ENCODE results near the gene LCNL1. TPM values are rescaled to one million over a fixed set of nuclear protein-coding genes. Genes with fewer than 3 reads are reported as not detected.

The LCNL1 gene
- total RNA-seq, 1 experiment from 2014 or later = 0.82 TPM

GRCh38 chr9:136965771-136966484 is 16.9 kb upstream of the LCNL1 start:
- intact Hi-C loops (cut with micrococcal nuclease; ENCODE audit: unreplicated experiment) (no loop called here), in situ Hi-C loops (cut with HindIII; ENCODE audit: low pct_unique_long_range_greater_than_20kb, low sequenced_read_pairs) (no loop called here)
- no TSS peak for BruUV-seq (replicated peaks)
- no peak for ATAC-seq
- TF ChIP-seq POLR2AphosphoS5 (IDR thresholded peaks at IDR 0.05; ENCODE audit: low read depth, low read length) (no peak), SIN3A (IDR thresholded peaks at IDR 0.05; ENCODE audit: borderline replicate concordance, insufficient read depth, low read depth, low read length) (no peak), CTCF (IDR thresholded peaks at IDR 0.05) (no peak), TCF7L2 (IDR thresholded peaks at IDR 0.05; ENCODE audit: low read depth, low read length) (no peak)
- TF ChIP-seq, protein P1, sequence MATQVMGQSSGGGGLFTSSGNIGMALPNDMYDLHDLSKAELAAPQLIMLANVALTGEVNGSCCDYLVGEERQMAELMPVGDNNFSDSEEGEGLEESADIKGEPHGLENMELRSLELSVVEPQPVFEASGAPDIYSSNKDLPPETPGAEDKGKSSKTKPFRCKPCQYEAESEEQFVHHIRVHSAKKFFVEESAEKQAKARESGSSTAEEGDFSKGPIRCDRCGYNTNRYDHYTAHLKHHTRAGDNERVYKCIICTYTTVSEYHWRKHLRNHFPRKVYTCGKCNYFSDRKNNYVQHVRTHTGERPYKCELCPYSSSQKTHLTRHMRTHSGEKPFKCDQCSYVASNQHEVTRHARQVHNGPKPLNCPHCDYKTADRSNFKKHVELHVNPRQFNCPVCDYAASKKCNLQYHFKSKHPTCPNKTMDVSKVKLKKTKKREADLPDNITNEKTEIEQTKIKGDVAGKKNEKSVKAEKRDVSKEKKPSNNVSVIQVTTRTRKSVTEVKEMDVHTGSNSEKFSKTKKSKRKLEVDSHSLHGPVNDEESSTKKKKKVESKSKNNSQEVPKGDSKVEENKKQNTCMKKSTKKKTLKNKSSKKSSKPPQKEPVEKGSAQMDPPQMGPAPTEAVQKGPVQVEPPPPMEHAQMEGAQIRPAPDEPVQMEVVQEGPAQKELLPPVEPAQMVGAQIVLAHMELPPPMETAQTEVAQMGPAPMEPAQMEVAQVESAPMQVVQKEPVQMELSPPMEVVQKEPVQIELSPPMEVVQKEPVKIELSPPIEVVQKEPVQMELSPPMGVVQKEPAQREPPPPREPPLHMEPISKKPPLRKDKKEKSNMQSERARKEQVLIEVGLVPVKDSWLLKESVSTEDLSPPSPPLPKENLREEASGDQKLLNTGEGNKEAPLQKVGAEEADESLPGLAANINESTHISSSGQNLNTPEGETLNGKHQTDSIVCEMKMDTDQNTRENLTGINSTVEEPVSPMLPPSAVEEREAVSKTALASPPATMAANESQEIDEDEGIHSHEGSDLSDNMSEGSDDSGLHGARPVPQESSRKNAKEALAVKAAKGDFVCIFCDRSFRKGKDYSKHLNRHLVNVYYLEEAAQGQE (IDR thresholded peaks at IDR 0.05; ENCODE audit: insufficient read depth in 1 of 2, low read depth in 2 of 2, low read length in 1 of 2) = no peak
- H3K27me3 ChIP-seq (ENCODE audit: control insufficient read depth, insufficient read depth, low read length) = no peaks in the 10 kb centered on the region
- POLR2A ChIA-PET = interaction anchor here (0.6 kb wide), 1 partner anchor 486 kb away, joined by 4 read pairs; no protein-coding TSS in a partner anchor
- no peak overlapping the region for H3K27ac ChIP-seq (ENCODE audit: low read length)
- H3K9me3 ChIP-seq (ENCODE audit: control insufficient read depth, insufficient read depth, low read depth, low read length) = no peaks in the 10 kb centered on the region
- no peak overlapping the region for H3K4me3 ChIP-seq (ENCODE audit: low read depth in 2 of 2, low read length in 2 of 2)
- H3K4me1 ChIP-seq (ENCODE audit: control insufficient read depth, insufficient read depth, low read length) = peaks cover 5% of the 10 kb centered on the region; the same call in 1 of the 2 replicates
- no peaks in the 10 kb centered on the region for H3K36me3 ChIP-seq (ENCODE audit: control insufficient read depth, insufficient read depth, low read length)
- CTCF ChIA-PET = no interaction called here
- no peak for DNase-seq (ENCODE audit: low read depth, low spot score)

DNA sequence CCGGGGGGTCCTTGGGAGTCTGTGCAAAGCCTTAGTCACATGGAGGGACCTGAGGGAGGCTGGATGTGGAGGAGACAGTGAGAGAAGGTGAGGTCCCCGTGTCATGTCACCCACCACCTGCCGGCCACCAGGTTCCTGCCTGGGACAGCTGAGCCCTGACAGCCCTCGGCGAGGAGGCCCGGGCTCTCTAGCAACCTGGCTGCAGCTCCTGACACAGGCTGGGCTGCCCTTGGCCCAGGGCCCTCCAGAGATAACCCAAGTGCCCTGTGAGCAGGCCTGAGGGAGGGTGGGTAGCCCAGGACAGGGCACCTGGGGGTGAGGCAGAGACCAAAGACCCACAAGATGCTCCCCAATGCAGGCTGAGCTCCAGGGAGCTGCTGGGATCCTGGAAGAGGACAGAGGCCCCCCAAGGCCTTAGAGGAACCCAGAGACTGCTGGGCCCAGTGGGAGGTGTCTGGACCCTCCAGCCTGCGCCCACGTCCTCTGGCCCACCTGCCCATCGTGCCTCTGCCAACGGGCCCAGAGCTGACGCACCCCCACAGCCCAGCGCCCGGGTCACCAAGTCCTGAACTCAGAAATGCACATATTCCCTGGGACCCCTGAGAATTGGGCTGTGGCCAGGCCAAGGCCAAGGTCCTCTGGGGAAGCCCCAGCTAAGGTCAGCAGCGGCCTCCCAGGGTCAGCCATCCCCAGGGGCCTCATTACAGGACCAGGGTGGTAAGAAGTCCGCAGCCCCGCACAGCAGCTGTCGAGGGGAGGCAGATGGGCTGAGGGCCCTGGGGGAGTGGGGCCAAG is 14.3 kb upstream of the LCNL1 start:
- Histone ChIP-seq H3K36me3 (ENCODE audit: control insufficient read depth, insufficient read depth, low read length) (no peaks in the 10 kb centered on the region), H3K27me3 (ENCODE audit: control insufficient read depth, insufficient read depth, low read length) (no peaks in the 10 kb centered on the region), H3K4me3 (ENCODE audit: low read depth in 2 of 2, low read length in 2 of 2) (no peak overlapping the region), H3K9me3 (ENCODE audit: control insufficient read depth, insufficient read depth, low read depth, low read length) (no peaks in the 10 kb centered on the region), H3K4me1 (ENCODE audit: control insufficient read depth, insufficient read depth, low read length) (peaks cover 5% of the 10 kb centered on the region; the same call in 1 of the 2 replicates), H3K27ac (ENCODE audit: low read length) (no peak overlapping the region)
- no peak for TF ChIP-seq TCF7L2 (IDR thresholded peaks at IDR 0.05; ENCODE audit: low read depth, low read length)
- TF ChIP-seq CTCF (IDR thresholded peaks at IDR 0.05) = no peak
- TF ChIP-seq POLR2AphosphoS5 (IDR thresholded peaks at IDR 0.05; ENCODE audit: low read depth, low read length) = no peak
- TF ChIP-seq SIN3A (IDR thresholded peaks at IDR 0.05; ENCODE audit: borderline replicate concordance, insufficient read depth, low read depth, low read length) = no peak
- TF ChIP-seq, protein P1 (IDR thresholded peaks at IDR 0.05; ENCODE audit: insufficient read depth in 1 of 2, low read depth in 2 of 2, low read length in 1 of 2) = no peak
- no peak for DNase-seq (ENCODE audit: low read depth, low spot score)
- ATAC-seq = peak; percentile 35; the same call in 1 of the 2 replicates
- CTCF ChIA-PET = no interaction called here
- no TSS peak for BruUV-seq (replicated peaks)
- POLR2A ChIA-PET = no interaction called here
- intact Hi-C loops (cut with micrococcal nuclease; ENCODE audit: unreplicated experiment) = no loop called here
- in situ Hi-C loops (cut with HindIII; ENCODE audit: low pct_unique_long_range_greater_than_20kb, low sequenced_read_pairs) = no loop called here

Measured in Panc1 (cell line).